ENCODE measurements around the gene ARID4B.

Gene ARID4B

DNA sequence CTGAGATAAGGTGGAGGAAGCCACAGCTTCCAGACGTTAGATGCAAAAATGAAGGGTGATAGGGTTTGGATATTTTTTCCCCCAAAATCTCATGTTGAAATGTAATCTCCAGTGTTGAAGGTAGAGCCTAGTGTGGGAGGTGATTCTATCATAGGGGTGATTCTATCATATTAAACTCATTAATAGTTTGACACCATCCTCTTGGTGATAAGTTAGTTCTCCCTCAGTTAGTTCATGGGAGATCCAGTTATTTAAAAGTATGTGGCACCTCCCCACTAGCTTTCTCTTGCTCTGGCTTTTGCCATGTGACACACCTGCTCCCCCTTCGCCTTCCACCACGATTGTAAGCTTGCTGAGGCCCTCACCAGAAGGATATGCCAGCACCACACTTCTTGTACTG lies 30.9 kb upstream of the ARID4B start:
- H3K27me3 ChIP-seq (ENCODE audit: insufficient read depth, low read length, poor library complexity, severe bottlenecking) = no peaks in the 10 kb centered on the region
- H2AFZ ChIP-seq (ENCODE audit: low read length) = no peak overlapping the region

DNA sequence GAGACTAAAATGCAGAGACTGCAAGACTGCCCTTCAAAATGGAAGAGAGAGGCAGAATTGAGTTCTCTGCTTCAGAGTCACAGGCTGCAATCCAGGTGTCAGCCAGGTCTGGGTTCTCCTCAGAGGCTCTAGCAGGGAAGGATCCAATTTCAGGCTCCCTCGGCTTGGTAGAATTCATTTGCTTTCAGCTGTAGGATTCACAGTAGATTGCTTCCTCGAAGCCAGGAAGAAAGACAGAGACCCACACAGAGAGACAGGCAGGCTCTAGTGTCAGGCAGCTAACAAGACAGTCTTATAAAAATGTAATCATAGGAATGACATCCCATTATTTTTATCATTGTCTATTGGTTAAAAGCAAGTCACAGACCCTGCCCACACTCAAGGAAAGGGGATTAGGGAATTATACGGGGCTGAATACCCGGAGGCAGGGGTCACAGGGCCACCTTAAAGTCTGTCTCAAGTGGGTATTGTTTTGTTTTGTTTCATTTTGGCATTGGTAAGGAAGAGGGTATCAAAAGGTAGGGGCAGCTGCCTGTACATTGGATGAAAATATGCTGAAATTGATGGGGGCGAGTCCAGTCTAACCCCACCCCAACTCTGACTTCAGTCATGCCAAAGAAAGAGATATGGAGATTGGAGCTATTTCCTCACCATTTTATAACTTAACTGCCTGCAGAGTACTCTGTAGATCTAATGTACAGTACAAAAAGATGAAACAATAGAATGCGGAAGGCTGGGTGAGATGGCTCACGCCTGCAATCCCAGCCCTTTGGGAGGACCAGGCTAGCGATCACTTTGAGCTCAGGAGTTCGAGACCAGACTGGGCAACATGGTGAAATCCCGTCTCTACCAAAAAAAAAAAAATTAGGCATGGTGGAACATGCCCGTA lies 29.8 kb upstream of the ARID4B start:
- peak overlapping the region; percentile 51 for H2AFZ ChIP-seq (ENCODE audit: low read length)
- no peaks in the 10 kb centered on the region for H3F3A ChIP-seq (ENCODE audit: low read depth)
- no peaks in the 10 kb centered on the region for H3K9me3 ChIP-seq (ENCODE audit: insufficient read depth, low read depth, low read length)
- H3K36me3 ChIP-seq (ENCODE audit: insufficient read depth, low read length) = no peaks in the 10 kb centered on the region
- H3K27me3 ChIP-seq (ENCODE audit: insufficient read depth, low read length, poor library complexity, severe bottlenecking) = no peaks in the 10 kb centered on the region
- H4K20me1 ChIP-seq (ENCODE audit: insufficient read depth, low read length, poor library complexity, severe bottlenecking) = no peaks in the 10 kb centered on the region
- H3K79me2 ChIP-seq (ENCODE audit: insufficient read depth, low read length) = no peaks in the 10 kb centered on the region
- H3K9me2 ChIP-seq (replicated peaks; ENCODE audit: low read depth, low read length) = no peaks in the 10 kb centered on the region
- H3K4me3 ChIP-seq (ENCODE audit: low read length, poor library complexity, severe bottlenecking) = no peak overlapping the region
- TF ChIP-seq, protein P1, sequence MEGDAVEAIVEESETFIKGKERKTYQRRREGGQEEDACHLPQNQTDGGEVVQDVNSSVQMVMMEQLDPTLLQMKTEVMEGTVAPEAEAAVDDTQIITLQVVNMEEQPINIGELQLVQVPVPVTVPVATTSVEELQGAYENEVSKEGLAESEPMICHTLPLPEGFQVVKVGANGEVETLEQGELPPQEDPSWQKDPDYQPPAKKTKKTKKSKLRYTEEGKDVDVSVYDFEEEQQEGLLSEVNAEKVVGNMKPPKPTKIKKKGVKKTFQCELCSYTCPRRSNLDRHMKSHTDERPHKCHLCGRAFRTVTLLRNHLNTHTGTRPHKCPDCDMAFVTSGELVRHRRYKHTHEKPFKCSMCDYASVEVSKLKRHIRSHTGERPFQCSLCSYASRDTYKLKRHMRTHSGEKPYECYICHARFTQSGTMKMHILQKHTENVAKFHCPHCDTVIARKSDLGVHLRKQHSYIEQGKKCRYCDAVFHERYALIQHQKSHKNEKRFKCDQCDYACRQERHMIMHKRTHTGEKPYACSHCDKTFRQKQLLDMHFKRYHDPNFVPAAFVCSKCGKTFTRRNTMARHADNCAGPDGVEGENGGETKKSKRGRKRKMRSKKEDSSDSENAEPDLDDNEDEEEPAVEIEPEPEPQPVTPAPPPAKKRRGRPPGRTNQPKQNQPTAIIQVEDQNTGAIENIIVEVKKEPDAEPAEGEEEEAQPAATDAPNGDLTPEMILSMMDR (conservative IDR thresholded peaks at IDR 0.05; ENCODE audit: low read length) = no peak
- no peak overlapping the region for H3K9ac ChIP-seq (ENCODE audit: low read depth, low read length, poor library complexity, severe bottlenecking)
- no peak overlapping the region for H3K4me2 ChIP-seq (ENCODE audit: low read depth, low read length, poor library complexity, severe bottlenecking)
- H3K4me1 ChIP-seq (ENCODE audit: insufficient read depth, low read length, poor library complexity, severe bottlenecking) = no peaks in the 10 kb centered on the region

More for the DNA sequence above, 30.9 kb upstream of the ARID4B start:
- Histone ChIP-seq H3K9me2 (replicated peaks; ENCODE audit: low read depth, low read length) (no peaks in the 10 kb centered on the region), H3K4me2 (ENCODE audit: low read depth, low read length, poor library complexity, severe bottlenecking) (no peak overlapping the region), H3K4me3 (ENCODE audit: low read length, poor library complexity, severe bottlenecking) (no peak overlapping the region), H3F3A (ENCODE audit: low read depth) (no peaks in the 10 kb centered on the region), H3K9ac (ENCODE audit: low read depth, low read length, poor library complexity, severe bottlenecking) (no peak overlapping the region), H4K20me1 (ENCODE audit: insufficient read depth, low read length, poor library complexity, severe bottlenecking) (no peaks in the 10 kb centered on the region), H3K9me3 (ENCODE audit: insufficient read depth, low read depth, low read length) (no peaks in the 10 kb centered on the region), H3K4me1 (ENCODE audit: insufficient read depth, low read length, poor library complexity, severe bottlenecking) (no peaks in the 10 kb centered on the region), H3K79me2 (ENCODE audit: insufficient read depth, low read length) (no peaks in the 10 kb centered on the region), H3K36me3 (ENCODE audit: insufficient read depth, low read length) (no peaks in the 10 kb centered on the region)
- TF ChIP-seq, protein P1 (conservative IDR thresholded peaks at IDR 0.05; ENCODE audit: low read length) = no peak
- no peak for TF ChIP-seq EZH2phosphoT487 (IDR thresholded peaks at IDR 0.05; ENCODE audit: borderline replicate concordance)

DNA sequence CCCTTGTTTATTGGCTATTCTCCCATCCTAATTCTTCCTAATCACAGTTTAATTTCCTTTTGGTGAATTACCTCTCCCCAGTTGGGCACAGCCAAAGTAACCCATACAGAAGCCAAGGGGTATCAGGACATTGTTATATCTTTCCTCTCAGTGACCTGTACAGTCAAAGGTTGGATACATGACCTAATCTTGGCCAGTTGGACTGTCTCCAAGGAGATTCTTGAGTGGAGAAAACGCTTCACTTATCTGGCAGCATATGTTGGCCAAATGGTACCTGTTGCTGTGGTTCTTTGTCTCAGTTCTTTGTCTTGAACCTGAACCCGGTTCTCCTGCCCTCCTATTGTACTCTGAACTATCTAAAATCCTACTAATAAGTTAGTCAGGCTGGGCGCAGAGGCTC lies 23.9 kb upstream of the ARID4B start:
- no peak overlapping the region for H2AFZ ChIP-seq (ENCODE audit: low read length)
- no peak overlapping the region for H3K4me3 ChIP-seq (ENCODE audit: low read length, poor library complexity, severe bottlenecking)
- H3K9me3 ChIP-seq (ENCODE audit: insufficient read depth, low read depth, low read length) = no peaks in the 10 kb centered on the region
- no peaks in the 10 kb centered on the region for H3K36me3 ChIP-seq (ENCODE audit: insufficient read depth, low read length)
- no peaks in the 10 kb centered on the region for H3K27me3 ChIP-seq (ENCODE audit: insufficient read depth, low read length, poor library complexity, severe bottlenecking)
- H3F3A ChIP-seq (ENCODE audit: low read depth) = no peaks in the 10 kb centered on the region
- H3K9ac ChIP-seq (ENCODE audit: low read depth, low read length, poor library complexity, severe bottlenecking) = no peak overlapping the region
- H3K4me2 ChIP-seq (ENCODE audit: low read depth, low read length, poor library complexity, severe bottlenecking) = no peak overlapping the region
- H4K20me1 ChIP-seq (ENCODE audit: insufficient read depth, low read length, poor library complexity, severe bottlenecking) = no peaks in the 10 kb centered on the region
- no peak for TF ChIP-seq EZH2phosphoT487 (IDR thresholded peaks at IDR 0.05; ENCODE audit: borderline replicate concordance)
- TF ChIP-seq, protein P1 (conservative IDR thresholded peaks at IDR 0.05; ENCODE audit: low read length) = no peak
- no peaks in the 10 kb centered on the region for H3K79me2 ChIP-seq (ENCODE audit: insufficient read depth, low read length)
- no peaks in the 10 kb centered on the region for H3K4me1 ChIP-seq (ENCODE audit: insufficient read depth, low read length, poor library complexity, severe bottlenecking)
- no peaks in the 10 kb centered on the region for H3K9me2 ChIP-seq (replicated peaks; ENCODE audit: low read depth, low read length)

All from Loucy (cell line).